Brain microvascular endothelial cell (primary cell): Measurements from ENCODE around the gene MUC3A.
A peak's percentile ranks its signal among the peaks of the same experiment; 100 is the strongest.

Source experiments
- DNase-seq: peaks from one replicate; pipeline ENCODE4 v3.0.0-alpha.2; 2020
- H3K27ac ChIP-seq: fragments of 250-450 bp; sonication (Bioruptor Pico); 2 replicates; pipeline ENCODE4 v1.5.1; 2020; ENCODE audit warnings: mild to moderate bottlenecking, moderate library complexity
- H3K27me3 ChIP-seq: fragments of 250-450 bp; sonication (Bioruptor Pico); replicated peaks from 2 replicates; pipeline ENCODE4 v1.5.1; 2020; ENCODE audit warnings: mild to moderate bottlenecking
- H3K36me3 ChIP-seq: fragments of 250-450 bp; sonication (Bioruptor Pico); replicated peaks from 2 replicates; pipeline ENCODE4 v1.5.1; 2020; ENCODE audit warnings: mild to moderate bottlenecking
- H3K4me3 ChIP-seq: 2 replicates; pipeline ENCODE4 v1.5.1; 2011; ENCODE audit warnings: low read depth, mild to moderate bottlenecking, control low read depth, low read length, moderate library complexity
- CTCF ChIP-seq: IDR thresholded peaks from 2 replicates; pipeline ENCODE4 v1.5.1; 2011; ENCODE audit warnings: low read depth, mild to moderate bottlenecking, moderate library complexity, low read length, control low read depth, inconsistent platforms; ENCODE audit errors: missing control alignments
- in situ Hi-C: cut with HindIII; loops from 2 replicates; pipeline ENCODE4 v1.10.0; 2017; ENCODE audit warnings: low sequenced_read_pairs, low pct_ligation_motif_present

MUC3A gene

GRCh38 chr7:100963386-100963785, 14.1 kb downstream of the MUC3A start:
- Histone ChIP-seq H3K27ac (no peak overlapping the region), H3K4me3 (no peak overlapping the region), H3K27me3 (peaks cover 45% of the 10 kb centered on the region), H3K36me3 (no peaks in the 10 kb centered on the region)
- DNase-seq, result no peak
- in situ Hi-C loops, result no loop called here
- no peak for TF ChIP-seq CTCF

GRCh38 chr7:100963874-100964273, 14.5 kb downstream of the MUC3A start:
- no peak for DNase-seq
- in situ Hi-C loops, result no loop called here
- no peak overlapping the region for H3K27ac ChIP-seq
- no peaks in the 10 kb centered on the region for H3K36me3 ChIP-seq
- H3K4me3 ChIP-seq, result no peak overlapping the region
- peaks cover 45% of the 10 kb centered on the region for H3K27me3 ChIP-seq
- TF ChIP-seq CTCF, result no peak

GRCh38 chr7:100964630-100965029, 15.3 kb downstream of the MUC3A start:
- no peak overlapping the region for H3K27ac ChIP-seq
- H3K27me3 ChIP-seq, result peaks cover 44% of the 10 kb centered on the region
- no peak for TF ChIP-seq CTCF
- no peak overlapping the region for H3K4me3 ChIP-seq
- DNase-seq, result no peak
- in situ Hi-C loops, result no loop called here
- no peaks in the 10 kb centered on the region for H3K36me3 ChIP-seq

- TF ChIP-seq CTCF, result no peak
- Histone ChIP-seq H3K36me3 (no peaks in the 10 kb centered on the region), H3K27me3 (peaks cover 39% of the 10 kb centered on the region), H3K4me3 (no peak overlapping the region), H3K27ac (no peak overlapping the region)
- in situ Hi-C loops, result no loop called here
- no peak for DNase-seq
Observed at GRCh38 chr7:100965045-100965722, 15.8 kb downstream of the MUC3A start.

GRCh38 chr7:100965723-100966541, 16.6 kb downstream of the MUC3A start:
- no peak overlapping the region for H3K27ac ChIP-seq
- H3K27me3 ChIP-seq, result peaks cover 36% of the 10 kb centered on the region
- peak; percentile 51 for DNase-seq
- H3K36me3 ChIP-seq, result no peaks in the 10 kb centered on the region
- in situ Hi-C loops, result no loop called here
- H3K4me3 ChIP-seq, result no peak overlapping the region
- TF ChIP-seq CTCF, result peak; percentile 76
